IPS DF 19.7 (cell line): ENCODE results near the gene WDR87.
"Not testable (repeated sequence)": the region's sequence is repeated elsewhere in the genome, so short reads cannot be mapped to it uniquely, and the experiment has no call there.

Experiments
- DNase-seq: peaks from one replicate; pipeline ENCODE4 v3.0.0-alpha.2; 2013; ENCODE audit warnings: low read depth, low spot score

Gene WDR87

GRCh38 chr19:37931881-37932655, 25.7 kb upstream of the WDR87 start:
- no peak for DNase-seq

- no peak for DNase-seq
Measured at GRCh38 chr19:37930416-37930815, 24.0 kb upstream of the WDR87 start.

GRCh38 chr19:37929355-37929923, 23.0 kb upstream of the WDR87 start:
- peak; percentile 48 for DNase-seq

- no peak for DNase-seq
Measured at GRCh38 chr19:37928527-37929286, 22.3 kb upstream of the WDR87 start.

- no peak for DNase-seq
Measured at GRCh38 chr19:37926711-37927110, 20.3 kb upstream of the WDR87 start.

- DNase-seq: no peak
Measured at GRCh38 chr19:37926255-37926654, 19.9 kb upstream of the WDR87 start.

GRCh38 chr19:37925212-37925611, 18.8 kb upstream of the WDR87 start:
- DNase-seq: no peak

- DNase-seq: not testable (repeated sequence)
Measured at GRCh38 chr19:37924573-37924972, 18.2 kb upstream of the WDR87 start.

GRCh38 chr19:37920591-37921450, 14.4 kb upstream of the WDR87 start:
- DNase-seq: no peak

GRCh38 chr19:37914908-37915307, 8.5 kb upstream of the WDR87 start:
- DNase-seq: no peak

- DNase-seq: no peak
Measured at GRCh38 chr19:37909661-37910199, 3.3 kb upstream of the WDR87 start.

GRCh38 chr19:37907735-37908455, 1.5 kb upstream of the WDR87 start:
- no peak for DNase-seq

- peak; percentile 93 for DNase-seq
Measured at GRCh38 chr19:37906869-37907734, 708 bp upstream of the WDR87 start, which contains the start of gene SIPA1L3. TSS of gene SIPA1L3 (plus strand) at chr19:37907208. CDS start at chr19:38081566, 174,358 bp downstream.

- DNase-seq: no peak
Measured at GRCh38 chr19:37903096-37903495, 3.3 kb downstream of the WDR87 start.

GRCh38 chr19:37902668-37903067, 3.7 kb downstream of the WDR87 start:
- DNase-seq: peak; percentile 38

GRCh38 chr19:37899966-37900365, 6.4 kb downstream of the WDR87 start:
- DNase-seq: no peak

- no peak for DNase-seq
Measured at GRCh38 chr19:37899453-37899852, 6.9 kb downstream of the WDR87 start.

- no peak for DNase-seq
Measured at GRCh38 chr19:37896180-37896579, 10.2 kb downstream of the WDR87 start.

GRCh38 chr19:37893845-37894575, 12.4 kb downstream of the WDR87 start:
- no peak for DNase-seq
